ENCODE measurements around the gene WWP2.

WWP2 gene

DNA sequence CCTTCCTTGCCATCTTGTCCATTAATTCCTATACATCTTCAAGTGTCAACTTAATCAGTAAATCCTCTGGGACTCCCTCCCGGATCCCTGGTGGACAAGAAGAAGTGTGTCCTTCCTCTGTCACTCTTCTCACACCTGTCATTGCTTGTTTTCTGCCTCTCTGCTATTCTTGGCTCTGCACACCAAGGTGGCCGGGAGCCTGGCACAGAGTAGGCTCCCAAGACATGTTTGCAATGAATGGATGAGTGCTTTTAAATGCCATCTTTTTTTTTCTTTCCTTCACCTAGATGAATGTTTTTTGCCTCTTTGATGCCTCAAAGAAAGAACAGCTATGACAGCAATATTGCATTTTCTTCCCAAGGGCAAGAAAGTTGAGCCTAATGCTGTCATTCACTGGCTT lies 131.0 kb downstream of the WWP2 start:
- no peak for DNase-seq

DNA sequence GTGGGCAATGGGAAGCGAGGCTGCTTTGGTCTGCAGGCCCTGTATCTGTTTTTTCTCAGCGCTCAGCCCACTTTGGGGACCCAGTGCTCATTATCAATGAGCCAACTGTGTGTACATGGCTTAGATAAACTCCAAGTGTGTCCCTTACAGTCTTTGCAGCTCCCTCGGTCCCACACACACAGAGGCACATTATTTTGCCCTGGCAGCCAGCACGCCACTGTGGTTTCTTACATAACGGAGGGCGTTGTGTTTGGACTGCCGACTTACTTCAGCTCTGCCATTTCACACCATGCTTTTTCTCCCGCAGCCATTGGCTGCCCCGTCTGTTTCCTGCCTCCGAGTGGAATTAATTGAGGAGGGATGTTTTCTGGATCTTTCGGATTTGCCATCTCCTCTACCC lies 132.5 kb downstream of the WWP2 start:
- DNase-seq = no peak

DNA sequence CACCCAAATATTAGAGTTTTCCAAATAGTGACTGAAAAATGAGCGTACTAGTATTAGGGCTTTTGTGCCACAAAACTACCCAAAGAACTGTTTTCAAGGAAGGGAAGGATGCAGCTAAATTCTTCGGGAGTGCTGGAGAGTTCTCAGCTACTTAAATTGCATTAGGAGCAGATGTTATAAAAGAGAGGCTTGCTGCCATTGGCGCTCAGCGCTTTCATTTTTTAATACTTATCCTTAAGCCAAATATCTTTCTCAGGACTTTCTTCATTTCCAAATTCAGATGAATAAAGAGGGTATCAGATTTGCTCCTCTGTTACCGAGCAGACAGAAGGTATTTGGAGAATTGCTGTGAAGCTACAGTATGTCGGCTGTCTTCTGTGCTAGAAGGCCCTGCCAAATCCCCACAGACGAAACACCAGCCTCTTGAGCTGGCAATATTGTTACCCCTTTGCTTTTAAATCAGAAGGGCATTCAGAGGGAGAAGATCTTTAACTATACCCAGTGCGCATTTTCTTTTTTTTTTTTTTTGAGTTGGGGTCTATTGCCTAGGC lies 141.8 kb downstream of the WWP2 start:
- no peak for DNase-seq

DNA sequence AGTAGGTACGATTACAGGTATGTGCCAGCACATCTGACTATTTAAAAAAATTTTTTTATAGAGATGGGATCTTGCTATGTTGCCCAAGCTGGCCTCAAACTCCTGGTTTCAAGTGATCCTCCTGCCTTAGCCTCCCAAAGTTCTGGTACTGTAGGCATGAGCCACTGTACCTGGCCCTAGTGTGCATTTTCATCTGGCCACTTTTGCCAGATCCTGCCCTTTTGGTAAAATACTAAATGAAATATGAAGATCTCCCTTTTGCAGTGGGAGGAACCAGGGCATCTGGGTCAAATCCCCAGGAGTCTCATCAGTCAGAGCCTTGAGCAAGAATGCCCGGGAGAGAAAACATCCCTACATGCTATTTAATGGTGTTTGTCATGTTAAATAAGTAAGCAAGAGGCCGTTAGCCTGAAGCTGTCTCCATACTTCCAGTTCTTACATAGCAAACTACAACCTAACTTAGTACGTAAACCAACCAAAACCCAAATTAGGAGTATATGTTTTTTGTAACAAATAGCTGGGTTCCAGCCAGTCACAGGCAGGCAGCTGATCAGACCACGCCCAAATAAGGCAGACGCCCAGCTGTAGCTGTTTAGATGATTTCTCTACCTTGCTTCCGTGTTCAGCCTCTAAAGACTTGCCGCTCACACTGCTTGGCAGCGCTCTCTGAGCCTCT lies 142.5 kb downstream of the WWP2 start:
- DNase-seq = no peak

DNA sequence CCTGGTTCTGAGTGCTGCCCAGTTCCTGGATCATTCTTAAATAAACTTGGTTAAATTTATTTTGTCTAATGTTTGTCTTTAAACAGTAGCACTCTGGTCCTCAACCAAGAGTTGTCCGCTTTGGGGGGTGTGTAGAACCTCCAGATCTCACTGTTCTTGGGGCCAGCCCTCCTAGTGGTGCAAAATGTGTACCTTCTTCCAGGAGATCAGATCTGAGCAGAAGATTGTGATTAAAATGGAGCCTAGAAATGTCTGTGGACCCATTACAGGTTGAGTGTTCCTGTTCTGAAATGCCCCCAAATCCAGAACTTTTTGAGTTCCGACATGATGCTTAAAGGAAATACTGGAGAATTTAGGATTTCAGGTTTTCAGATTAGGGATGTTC lies 143.0 kb downstream of the WWP2 start:
- no peak for DNase-seq

DNA sequence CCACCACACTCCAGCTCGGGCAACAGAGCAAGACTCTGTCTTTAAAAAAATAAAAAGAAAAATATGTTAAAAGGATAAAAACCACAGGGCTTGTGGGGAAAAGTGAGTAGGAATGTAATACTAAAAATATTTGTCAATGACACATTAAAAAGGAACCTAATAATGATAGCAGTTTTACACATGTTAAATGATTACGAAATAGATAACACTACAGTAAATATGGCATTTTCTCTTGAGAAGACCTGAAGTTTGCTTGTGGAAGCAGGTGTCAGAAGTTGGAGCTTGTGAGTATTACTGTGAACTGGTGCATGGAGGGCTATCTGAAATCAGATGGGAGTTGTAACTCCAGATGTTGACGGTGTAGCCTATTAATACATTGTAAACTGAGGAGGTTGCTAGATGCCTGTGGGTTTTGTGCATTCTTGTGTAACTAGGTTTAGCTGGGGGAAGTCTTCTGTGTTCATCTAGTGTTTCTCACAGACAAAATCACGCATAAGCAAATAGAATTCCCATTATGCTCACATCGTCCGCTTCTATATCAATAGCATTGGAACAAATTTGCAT lies 144.8 kb downstream of the WWP2 start:
- peak; percentile 72 for DNase-seq

DNA sequence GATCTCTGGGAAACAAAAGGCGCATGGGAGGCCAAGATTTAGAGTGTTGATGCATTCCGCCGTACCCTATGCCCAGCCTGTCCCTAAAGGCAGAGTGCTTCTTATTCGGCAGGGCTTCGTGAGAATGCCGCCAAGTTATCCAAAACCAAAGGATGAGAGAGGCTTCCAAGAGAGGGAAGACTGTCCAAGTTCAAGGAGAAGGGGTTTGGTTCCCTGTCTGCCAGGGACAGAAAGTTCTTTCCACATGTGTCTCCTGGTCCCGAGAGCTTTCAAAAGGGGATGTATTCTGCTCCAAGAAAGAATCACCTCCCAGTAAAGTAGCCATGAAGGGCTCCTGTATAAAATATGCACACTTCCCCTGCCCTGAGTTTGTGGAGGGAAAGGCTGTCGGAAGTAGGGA lies 146.9 kb downstream of the WWP2 start:
- DNase-seq = no peak

DNA sequence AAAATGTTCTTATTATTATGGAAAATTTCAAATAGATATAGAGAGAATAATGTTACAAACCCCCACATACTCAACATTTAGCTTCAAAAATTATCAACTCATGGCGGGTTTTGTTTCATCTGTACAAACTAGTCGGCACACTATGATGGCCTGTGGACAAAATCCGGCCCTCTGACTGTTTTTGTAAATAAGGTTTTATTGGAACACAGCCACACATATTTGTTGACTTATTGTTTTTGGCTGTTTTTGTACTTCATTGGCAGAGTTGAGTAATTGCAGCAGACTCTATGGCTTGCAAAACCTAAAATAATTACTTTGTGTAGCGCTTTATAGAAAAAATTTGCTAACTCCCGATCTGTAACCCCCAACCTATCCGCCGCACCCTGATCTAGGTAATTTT lies 147.6 kb downstream of the WWP2 start:
- no peak for DNase-seq

DNA sequence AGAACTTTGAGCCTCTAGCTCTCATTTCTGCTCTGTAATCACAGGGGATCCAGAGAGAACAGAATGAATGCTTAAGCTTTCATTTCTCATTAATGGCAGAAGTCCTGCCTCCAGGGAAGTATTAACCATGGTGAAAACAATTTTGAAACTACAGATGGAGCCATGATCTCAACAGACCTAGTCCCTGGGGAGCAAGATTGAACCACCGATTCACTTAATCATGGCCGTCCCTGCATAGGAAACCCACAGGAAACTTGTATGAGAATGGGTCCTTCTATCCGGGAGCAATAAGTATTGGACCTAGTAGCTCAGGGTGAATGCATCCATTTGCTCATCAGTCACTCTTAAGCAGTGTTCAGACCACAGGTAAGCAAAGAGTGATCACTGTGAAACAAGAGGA lies 148.8 kb downstream of the WWP2 start:
- DNase-seq = no peak

DNA sequence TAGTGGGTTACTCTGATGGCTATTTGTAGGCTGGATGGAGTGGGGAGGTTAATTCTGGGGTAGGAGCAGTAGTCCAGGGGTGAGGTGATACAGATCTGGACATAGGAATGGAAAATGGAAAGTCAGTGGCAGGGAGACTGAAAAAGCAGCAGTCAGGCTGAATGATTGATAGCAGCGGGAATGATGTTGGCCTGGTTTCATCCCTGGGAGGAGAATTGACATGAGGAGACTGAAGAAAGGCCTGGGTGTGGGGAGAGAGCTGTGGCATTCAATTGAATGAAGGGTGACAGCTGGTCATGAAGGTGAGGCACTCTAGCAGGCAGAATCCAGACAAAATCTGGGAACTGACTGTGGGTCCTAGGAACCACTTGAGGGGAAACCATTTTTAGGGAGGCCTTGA lies 154.3 kb downstream of the WWP2 start:
- DNase-seq = no peak

DNA sequence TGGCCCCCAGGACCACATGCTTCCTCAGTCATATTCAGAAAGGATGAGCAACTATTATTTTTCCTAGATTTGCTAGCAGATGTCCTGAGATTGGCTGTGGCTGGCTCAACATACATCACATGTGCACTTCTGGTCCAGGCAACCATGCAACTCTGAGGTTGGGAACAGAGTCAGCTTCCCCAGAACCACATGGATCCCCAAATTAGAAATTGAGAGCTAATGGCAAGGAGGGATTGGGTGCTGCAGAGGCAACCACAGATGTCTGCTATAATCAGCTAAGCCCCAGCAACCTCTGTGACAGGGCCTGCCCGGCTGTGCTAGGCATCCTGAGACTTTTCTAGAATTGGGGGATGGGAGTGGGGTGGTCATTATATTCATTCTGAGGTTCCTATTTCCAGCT lies 155.2 kb downstream of the WWP2 start:
- DNase-seq = no peak

DNA sequence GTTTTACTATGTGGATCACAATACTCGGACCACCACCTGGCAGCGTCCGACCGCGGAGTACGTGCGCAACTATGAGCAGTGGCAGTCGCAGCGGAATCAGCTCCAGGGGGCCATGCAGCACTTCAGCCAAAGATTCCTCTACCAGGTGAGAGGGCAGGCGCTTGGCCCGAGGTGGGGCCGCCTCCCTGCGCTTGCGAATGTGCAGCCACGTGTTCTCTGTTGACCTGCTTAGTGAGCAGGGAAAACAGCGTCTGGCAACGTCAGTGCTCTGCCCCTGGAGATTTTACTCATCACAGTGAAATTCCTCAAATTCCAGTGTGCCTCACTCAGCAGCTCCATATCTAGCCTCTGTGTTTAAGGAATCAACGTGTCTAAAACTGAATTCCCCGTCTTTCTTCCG lies 155.6 kb downstream of the WWP2 start:
- DNase-seq = peak; percentile 89

DNA sequence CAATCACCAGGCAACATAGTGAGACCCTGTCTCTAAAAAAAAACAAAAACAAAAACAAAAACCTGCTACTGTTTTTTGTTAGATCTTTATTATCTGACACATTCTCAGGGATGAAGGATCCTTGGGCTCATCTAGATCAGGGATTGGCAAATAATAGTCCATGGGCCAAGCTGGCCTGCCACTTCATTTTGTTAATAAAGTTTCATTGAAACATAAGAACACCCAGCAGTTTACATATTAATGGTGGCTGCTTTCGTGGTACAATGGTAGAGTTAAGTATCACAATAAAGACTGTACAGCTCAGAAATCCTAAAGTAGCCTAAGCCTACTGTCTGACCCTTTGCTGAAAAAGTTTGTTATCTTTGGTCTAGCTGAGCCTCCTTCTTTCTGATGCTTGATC lies 156.1 kb downstream of the WWP2 start:
- no peak for DNase-seq

DNA sequence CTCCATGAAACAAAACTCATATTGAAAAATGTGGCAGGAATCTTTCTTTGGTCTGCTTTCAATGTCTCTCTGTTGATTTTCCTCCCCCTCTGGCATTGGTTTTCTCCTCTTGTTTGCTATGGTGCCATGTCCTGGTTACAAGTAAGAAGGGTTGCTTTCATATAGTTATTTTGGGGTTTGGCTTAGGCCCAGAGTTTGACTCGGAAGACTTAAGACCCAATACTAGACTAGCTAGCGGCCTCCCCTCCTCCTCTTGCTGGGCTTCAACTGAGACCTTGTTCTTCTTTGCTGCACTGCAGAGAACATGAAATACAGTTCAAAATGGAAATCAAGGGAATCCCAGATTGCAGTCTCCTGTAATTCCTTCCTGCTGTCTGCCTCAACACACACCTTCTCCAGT lies 159.0 kb downstream of the WWP2 start:
- no peak for DNase-seq

DNA sequence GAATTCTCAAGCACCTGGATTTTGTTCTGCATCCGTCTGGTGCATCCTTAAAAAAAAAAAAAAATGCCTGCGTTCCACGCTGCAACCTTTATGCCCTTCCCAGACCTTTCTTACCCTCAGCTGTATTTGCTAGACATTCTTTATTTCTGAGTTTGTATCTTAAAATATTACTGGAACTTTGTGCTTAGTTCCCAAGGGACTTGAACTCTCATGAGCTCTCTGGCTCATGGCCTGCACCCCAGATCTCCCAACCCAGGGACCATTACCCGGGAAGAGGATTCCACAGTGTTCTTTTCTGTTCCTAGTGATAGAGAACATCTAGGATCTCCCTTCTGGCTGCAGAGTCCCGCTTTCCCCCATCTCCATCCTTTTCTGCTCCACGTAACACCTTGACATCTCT lies 160.1 kb downstream of the WWP2 start:
- DNase-seq = no peak

DNA sequence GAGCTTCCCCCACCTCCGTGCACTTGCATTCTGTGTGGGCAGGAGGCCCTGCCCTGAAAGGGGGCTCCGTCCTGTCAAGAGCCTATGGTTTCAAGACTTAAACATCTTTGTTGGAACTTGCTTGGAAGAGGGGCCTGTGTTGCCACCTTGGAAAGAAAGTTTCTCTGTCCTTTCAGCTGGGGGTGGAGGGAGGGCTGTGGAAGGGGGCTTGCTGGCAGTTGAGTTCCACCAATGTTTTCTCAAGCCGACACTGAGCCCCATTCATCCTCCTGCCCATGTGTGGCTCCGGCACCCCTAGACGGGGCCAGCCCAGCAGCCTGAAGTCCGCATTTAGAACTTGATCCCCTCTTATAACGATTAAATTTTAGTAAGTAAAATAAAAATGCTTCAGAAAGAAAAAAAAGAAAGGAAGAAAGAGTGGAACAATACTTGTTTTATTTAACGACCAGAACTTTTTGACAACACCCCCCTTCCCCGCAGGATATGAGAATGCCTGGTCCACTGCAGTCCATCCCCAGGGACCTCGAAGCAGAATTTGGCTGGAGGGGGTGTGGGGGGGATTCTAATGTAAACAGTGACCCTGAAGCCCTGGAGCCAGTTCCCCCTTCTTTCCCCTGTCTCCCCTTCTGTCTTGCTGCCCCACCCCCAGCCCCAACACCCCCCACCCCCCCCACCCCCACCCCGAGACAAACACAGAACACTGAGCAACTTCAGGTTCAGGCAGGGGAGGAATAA lies 162.1 kb downstream of the WWP2 start:
- no peak for DNase-seq

DNA sequence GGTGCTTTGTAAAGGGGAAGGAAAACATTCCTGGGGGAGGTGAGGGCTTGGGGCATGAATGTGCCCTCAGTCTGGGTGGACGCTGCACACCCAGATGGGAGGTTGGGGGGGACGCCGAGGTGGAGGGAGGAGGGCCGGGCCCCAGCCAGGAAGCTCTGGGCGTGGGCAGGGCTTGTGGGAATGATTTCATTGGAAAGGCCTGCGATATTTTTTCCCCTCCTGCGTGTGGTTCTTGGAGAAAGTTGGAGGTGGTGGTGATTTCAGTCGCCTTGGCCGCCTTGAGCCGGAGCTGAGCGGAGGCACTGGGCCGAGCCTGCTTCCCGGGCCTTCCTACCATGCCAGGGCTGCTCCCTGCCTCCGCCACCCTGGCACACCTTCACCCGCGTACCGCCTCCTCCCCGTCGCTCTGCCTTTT lies 162.7 kb downstream of the WWP2 start:
- no peak for DNase-seq

DNA sequence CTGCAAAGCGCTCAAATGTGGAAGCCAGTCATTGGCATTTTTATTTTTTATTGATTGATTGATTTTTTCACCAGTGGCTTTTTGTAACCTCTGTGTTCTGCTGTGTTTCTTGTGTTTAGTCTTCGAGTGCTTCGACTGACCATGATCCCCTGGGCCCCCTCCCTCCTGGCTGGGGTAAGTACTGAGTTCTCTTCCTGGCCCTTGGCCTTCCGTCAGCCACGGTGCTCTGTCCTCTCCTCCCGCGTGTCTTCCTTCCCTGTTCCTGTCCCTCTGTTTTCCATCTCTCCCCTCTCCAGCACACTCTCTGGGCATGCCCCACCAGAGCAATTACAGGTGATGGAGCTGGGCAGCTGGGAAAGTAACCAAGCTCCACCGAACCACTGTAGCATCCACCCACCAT lies 163.2 kb downstream of the WWP2 start:
- no peak for DNase-seq

DNA sequence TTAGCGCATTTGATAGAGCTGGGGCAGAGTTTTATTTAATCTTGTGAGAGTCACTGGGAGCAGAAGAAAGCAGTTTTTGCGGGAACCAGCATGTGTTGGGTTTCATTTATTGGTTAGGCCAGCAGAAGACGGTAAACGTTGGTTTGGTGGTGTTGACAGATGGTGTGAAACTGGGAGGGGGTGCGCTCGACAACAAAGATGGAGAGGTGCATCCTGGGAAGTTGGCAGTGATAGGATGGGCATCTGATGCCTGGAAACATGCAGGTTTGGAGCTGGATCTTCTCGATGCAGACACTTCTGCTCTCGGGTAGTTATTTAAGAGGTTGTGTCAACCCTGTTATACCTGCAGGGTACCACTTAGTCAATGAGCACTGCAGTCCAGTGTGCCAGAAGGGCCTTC lies 164.1 kb downstream of the WWP2 start:
- no peak for DNase-seq

DNA sequence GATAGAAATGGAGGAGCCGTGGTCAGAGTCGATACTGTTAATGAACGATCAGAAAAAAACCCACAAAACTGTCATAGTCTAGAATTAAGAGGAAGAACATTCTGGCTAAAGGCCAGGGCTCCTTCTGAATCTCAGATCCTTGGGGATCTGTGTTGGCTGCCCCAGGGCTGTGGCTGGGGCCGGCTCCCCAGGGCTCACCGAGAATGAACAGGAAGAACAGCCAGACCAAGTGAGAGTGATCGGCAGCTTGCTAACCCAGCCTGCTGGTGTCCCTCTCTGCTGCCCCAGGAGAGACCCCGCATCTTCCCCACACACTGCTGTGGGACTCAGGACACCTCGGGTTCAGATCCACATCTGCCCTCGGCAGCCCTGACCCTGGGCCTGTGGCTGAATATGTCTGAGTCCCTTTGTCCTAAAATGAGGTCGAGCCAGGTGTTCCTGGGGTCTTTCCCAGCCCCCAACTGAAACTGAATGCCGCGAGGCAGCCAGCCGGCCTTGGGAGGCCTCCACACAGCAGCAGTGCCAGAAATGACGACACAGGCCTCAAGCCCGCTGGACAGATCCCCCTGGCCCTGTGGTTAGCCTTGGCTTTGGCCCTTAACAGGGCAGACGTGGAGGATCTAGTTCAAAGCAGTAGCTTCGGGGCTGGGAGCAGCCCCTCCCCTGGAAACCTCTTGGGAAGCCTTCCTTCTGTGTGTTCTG lies 165.1 kb downstream of the WWP2 start:
- DNase-seq = no peak

DNA sequence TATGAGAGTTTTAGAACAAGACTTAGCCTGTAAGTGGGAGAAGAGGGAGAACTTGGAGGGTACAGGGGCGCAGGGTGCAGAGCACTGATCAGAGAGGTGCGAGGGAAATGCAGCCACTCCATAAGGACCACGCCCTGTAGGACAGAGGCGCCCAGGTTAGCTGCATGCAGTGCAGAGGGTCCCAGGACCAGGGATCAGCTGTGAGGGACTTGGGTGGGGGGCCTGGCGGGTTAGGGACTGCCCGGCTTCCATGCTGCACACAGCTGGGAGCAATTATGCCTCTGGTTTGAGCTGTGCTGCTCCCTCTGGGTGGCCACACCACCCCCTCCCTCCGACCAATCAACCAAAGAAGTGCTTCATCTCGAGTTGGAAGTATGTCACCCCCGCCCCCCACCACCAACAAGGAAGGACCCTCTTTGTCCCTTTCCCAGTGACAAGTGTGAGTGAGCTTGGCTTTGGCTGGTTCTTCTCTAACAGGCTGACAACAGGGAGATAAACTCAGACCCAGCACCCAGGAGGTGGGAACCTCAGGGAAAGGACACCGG lies 166.8 kb downstream of the WWP2 start:
- no peak for DNase-seq

DNA sequence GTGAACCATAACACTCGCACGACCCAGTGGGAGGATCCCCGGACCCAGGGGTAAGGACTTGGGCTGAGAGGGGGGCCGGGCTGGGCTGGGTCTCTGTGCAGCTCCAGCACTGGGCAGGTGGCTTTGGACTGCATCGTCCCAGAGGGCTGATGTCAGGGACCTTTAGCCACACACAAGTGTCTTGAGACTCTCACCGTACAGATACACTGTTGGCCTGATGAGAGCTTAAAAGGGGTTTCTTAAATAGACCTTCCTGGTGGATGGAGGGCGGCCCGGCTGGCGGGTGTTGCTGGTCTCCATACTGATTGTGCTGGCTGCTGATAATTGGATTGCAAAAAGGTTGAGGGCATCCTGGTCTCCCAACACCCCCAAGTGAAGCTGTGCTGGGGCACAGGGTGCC lies 167.3 kb downstream of the WWP2 start:
- no peak for DNase-seq

DNA sequence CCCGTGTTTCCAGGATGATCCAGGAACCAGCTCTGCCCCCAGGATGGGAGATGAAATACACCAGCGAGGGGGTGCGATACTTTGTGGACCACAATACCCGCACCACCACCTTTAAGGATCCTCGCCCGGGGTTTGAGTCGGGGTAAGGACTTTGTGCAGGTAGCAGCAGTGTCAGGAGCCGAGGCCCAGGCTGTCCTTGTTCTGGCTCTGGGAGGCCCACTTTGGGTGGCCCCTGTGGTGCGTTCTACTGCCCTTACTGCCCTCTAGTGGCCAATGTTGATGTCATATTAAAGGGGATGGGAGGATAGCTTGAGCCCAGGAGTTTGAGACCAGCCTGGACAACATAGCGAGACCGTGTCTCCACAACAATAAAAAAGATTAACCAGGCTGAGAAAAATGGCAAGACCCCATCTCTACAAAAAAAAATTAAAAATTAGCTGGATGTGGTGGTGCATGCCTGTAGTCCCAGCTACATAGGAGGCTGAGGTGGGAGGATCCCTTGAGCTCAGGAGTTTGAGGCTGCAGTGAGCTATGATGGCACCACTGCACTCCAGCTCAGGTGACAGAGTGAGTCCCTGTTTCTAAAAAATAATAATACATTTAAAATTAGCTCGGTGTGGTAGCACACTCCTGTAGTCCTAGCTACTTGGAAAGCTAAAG lies 168.1 kb downstream of the WWP2 start:
- peak; percentile 27 for DNase-seq
